ENCODE measurements around the gene KRT81. TPM values are rescaled to one million over a fixed set of nuclear protein-coding genes. Genes with fewer than 3 reads are reported as not detected.

Gene KRT81
- total RNA-seq, 2 donors from 2014 or later: 1.7 TPM; not detected in 1

- WGBS: 69% methylated on average over 18 of the region's 18 CpGs
- Histone ChIP-seq H3K27ac (peak overlapping the region; percentile 71 to 87), H3K27me3 (replicated peaks; ENCODE audit: insufficient read depth) (no peaks in the 10 kb centered on the region), H3K4me1 (replicated peaks) (peaks cover 11% of the 10 kb centered on the region), H3K36me3 (no peaks in the 10 kb centered on the region), H3K4me3 (no peak overlapping the region), H3K9me3 (no peaks in the 10 kb centered on the region)
- intact Hi-C loops (cut with DNase I): no loop called here
- TF ChIP-seq POLR2AphosphoS5 (IDR thresholded peaks at IDR 0.05) (peak; percentile 85), CTCF (IDR thresholded peaks at IDR 0.05) (no peak)
- peak; percentile 85 for DNase-seq (ENCODE audit: low spot score)
Measured at GRCh38 chr12:52248541-52249461, 42.5 kb downstream of the KRT81 start.

- H3K4me3 ChIP-seq: no peak overlapping the region
- peak overlapping the region; percentile 71 to 87 for H3K27ac ChIP-seq
- no peak for DNase-seq (ENCODE audit: low spot score)
- no peaks in the 10 kb centered on the region for H3K27me3 ChIP-seq (replicated peaks; ENCODE audit: insufficient read depth)
- peaks cover 19% of the 10 kb centered on the region for H3K4me1 ChIP-seq (replicated peaks)
- no peaks in the 10 kb centered on the region for H3K36me3 ChIP-seq
- TF ChIP-seq CTCF (IDR thresholded peaks at IDR 0.05) (no peak), POLR2A (IDR thresholded peaks at IDR 0.05) (no peak), POLR2AphosphoS5 (IDR thresholded peaks at IDR 0.05) (no peak)
- 80% methylated on average over 10 of the region's 10 CpGs for WGBS
- H3K9me3 ChIP-seq: no peaks in the 10 kb centered on the region
- intact Hi-C loops (cut with DNase I): no loop called here
Measured at GRCh38 chr12:52247622-52248540, 43.5 kb downstream of the KRT81 start.

GRCh38 chr12:52246720-52247621, 44.4 kb downstream of the KRT81 start:
- WGBS: 48% methylated on average over 10 of the region's 10 CpGs
- Histone ChIP-seq H3K27ac (peak overlapping the region; percentile 71 to 87), H3K27me3 (replicated peaks; ENCODE audit: insufficient read depth) (no peaks in the 10 kb centered on the region), H3K4me3 (no peak overlapping the region), H3K4me1 (replicated peaks) (peaks cover 19% of the 10 kb centered on the region), H3K36me3 (no peaks in the 10 kb centered on the region), H3K9me3 (no peaks in the 10 kb centered on the region)
- peak; percentile 48 for DNase-seq (ENCODE audit: low spot score)
- intact Hi-C loops (cut with DNase I): no loop called here
- TF ChIP-seq POLR2AphosphoS5 (IDR thresholded peaks at IDR 0.05) (peak; percentile 67), CTCF (IDR thresholded peaks at IDR 0.05) (no peak)

- intact Hi-C loops (cut with DNase I): no loop called here
- H3K27me3 ChIP-seq (replicated peaks; ENCODE audit: insufficient read depth): no peaks in the 10 kb centered on the region
- peak overlapping the region; percentile 71 to 87 for H3K27ac ChIP-seq
- no peak overlapping the region for H3K4me3 ChIP-seq
- H3K4me1 ChIP-seq (replicated peaks): peaks cover 19% of the 10 kb centered on the region
- no peak for TF ChIP-seq POLR2AphosphoS5 (IDR thresholded peaks at IDR 0.05)
- TF ChIP-seq CTCF (IDR thresholded peaks at IDR 0.05): no peak
- TF ChIP-seq POLR2A (IDR thresholded peaks at IDR 0.05): no peak
- H3K9me3 ChIP-seq: no peaks in the 10 kb centered on the region
- no peaks in the 10 kb centered on the region for H3K36me3 ChIP-seq
- WGBS: 76% methylated on average over 7 of the region's 7 CpGs
- no peak for DNase-seq (ENCODE audit: low spot score)
Measured at GRCh38 chr12:52245962-52246569, 45.3 kb downstream of the KRT81 start.

Measured in prostate gland (tissue), 2 donors.